Measurements from ENCODE around the gene YIF1A.
A peak's percentile ranks its signal among the peaks of the same experiment; 100 is the strongest.
"Not testable (repeated sequence)": the region's sequence is repeated elsewhere in the genome, so short reads cannot be mapped to it uniquely, and the experiment has no call there.

The YIF1A gene

GRCh38 chr11:66259225-66259624 is 29.7 kb downstream of the YIF1A start:
- TF ChIP-seq CTCF (conservative IDR thresholded peaks at IDR 0.05; ENCODE audit: low read depth, low read length): no peak
- no peak overlapping the region for H3K4me3 ChIP-seq (ENCODE audit: low read depth, low read length)
- DNase-seq (ENCODE audit: low read depth): no peak

- peak overlapping the region; percentile 92 for H3K4me3 ChIP-seq (ENCODE audit: low read depth, low read length)
- DNase-seq (ENCODE audit: low read depth): no peak
- TF ChIP-seq CTCF (conservative IDR thresholded peaks at IDR 0.05; ENCODE audit: low read depth, low read length): no peak
Observed at GRCh38 chr11:66258473-66258893, 30.5 kb downstream of the YIF1A start.

GRCh38 chr11:66253081-66253480 is 35.9 kb downstream of the YIF1A start:
- not testable (repeated sequence) for DNase-seq (ENCODE audit: low read depth); H3K4me3 ChIP-seq (ENCODE audit: low read depth, low read length)

GRCh38 chr11:66251809-66252208 is 37.1 kb downstream of the YIF1A start:
- DNase-seq (ENCODE audit: low read depth): no peak
- no peak overlapping the region for H3K4me3 ChIP-seq (ENCODE audit: low read depth, low read length)
- TF ChIP-seq CTCF (conservative IDR thresholded peaks at IDR 0.05; ENCODE audit: low read depth, low read length): no peak

GRCh38 chr11:66248903-66249302 is 40.0 kb downstream of the YIF1A start:
- DNase-seq (ENCODE audit: low read depth): no peak
- no peak for TF ChIP-seq CTCF (conservative IDR thresholded peaks at IDR 0.05; ENCODE audit: low read depth, low read length)

GRCh38 chr11:66247801-66248200 is 41.1 kb downstream of the YIF1A start:
- no peak overlapping the region for H3K4me3 ChIP-seq (ENCODE audit: low read depth, low read length)
- no peak for DNase-seq (ENCODE audit: low read depth)
- TF ChIP-seq CTCF (conservative IDR thresholded peaks at IDR 0.05; ENCODE audit: low read depth, low read length): no peak

More at GRCh38 chr11:66248903-66249302, 40.0 kb downstream of the YIF1A start:
- no peak overlapping the region for H3K4me3 ChIP-seq (ENCODE audit: low read depth, low read length)

GRCh38 chr11:66247295-66247694 is 41.6 kb downstream of the YIF1A start:
- H3K4me3 ChIP-seq (ENCODE audit: low read depth, low read length): no peak overlapping the region
- TF ChIP-seq CTCF (conservative IDR thresholded peaks at IDR 0.05; ENCODE audit: low read depth, low read length): no peak
- DNase-seq (ENCODE audit: low read depth): no peak
